DND-41 (cell line): Measurements from ENCODE around the gene SCAMP5.

ENCODE experiments used
- EZH2 ChIP-seq: IDR thresholded peaks from 3 replicates; pipeline ENCODE4 v1.6.1; 2012; ENCODE audit warnings: borderline replicate concordance, low read depth, mild to moderate bottlenecking, moderate library complexity, low read length, inconsistent platforms; ENCODE audit not compliant: severe bottlenecking
- TF ChIP-seq, protein P1 (sequence below): IDR thresholded peaks from 2 replicates; pipeline ENCODE4 v1.5.1; 2012; ENCODE audit warnings: borderline replicate concordance, low read length, moderate library complexity, mild to moderate bottlenecking; ENCODE audit not compliant: poor library complexity, severe bottlenecking; ENCODE audit errors: extremely low read depth

GRCh38 chr15:75068748-75069147, 73.4 kb downstream of the SCAMP5 start:
- TF ChIP-seq, protein P1, sequence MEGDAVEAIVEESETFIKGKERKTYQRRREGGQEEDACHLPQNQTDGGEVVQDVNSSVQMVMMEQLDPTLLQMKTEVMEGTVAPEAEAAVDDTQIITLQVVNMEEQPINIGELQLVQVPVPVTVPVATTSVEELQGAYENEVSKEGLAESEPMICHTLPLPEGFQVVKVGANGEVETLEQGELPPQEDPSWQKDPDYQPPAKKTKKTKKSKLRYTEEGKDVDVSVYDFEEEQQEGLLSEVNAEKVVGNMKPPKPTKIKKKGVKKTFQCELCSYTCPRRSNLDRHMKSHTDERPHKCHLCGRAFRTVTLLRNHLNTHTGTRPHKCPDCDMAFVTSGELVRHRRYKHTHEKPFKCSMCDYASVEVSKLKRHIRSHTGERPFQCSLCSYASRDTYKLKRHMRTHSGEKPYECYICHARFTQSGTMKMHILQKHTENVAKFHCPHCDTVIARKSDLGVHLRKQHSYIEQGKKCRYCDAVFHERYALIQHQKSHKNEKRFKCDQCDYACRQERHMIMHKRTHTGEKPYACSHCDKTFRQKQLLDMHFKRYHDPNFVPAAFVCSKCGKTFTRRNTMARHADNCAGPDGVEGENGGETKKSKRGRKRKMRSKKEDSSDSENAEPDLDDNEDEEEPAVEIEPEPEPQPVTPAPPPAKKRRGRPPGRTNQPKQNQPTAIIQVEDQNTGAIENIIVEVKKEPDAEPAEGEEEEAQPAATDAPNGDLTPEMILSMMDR = no peak
- TF ChIP-seq EZH2 = no peak
